ENCODE results near the gene MYLK. TPM values are rescaled to one million over a fixed set of nuclear protein-coding genes. Genes with fewer than 3 reads are reported as not detected.

Gene MYLK
- total and polyA plus RNA-seq, 11 donors, result 3.2 to 20.7 (median 12.4) TPM

- Histone ChIP-seq H3K27me3 (no peaks in the 10 kb centered on the region), H3K9me3 (peaks cover 0 to 22% (median 8%) of the 10 kb centered on the region in 12 donors), H3K36me3 (no peaks in the 10 kb centered on the region), H3K4me1 (no peaks in the 10 kb centered on the region), H3K4me3 (no peak overlapping the region), H3K27ac (no peak overlapping the region)
- intact Hi-C loops (cut with DNase I), result no loop called here
- no peak for ATAC-seq
- DNase-seq, result no peak
- TF ChIP-seq CTCF (IDR thresholded peaks at IDR 0.05) (no peak), POLR2A (IDR thresholded peaks at IDR 0.05) (no peak)
- 57 to 80% (median 70%) methylated on average over 1 of the region's 1 CpG for WGBS, 4 donors
These were observed 50.7 kb downstream of the MYLK start for GRCh38 chr3:123833398-123833785.

- intact Hi-C loops (cut with DNase I), result no loop called here
- Histone ChIP-seq H3K36me3 (no peaks in the 10 kb centered on the region), H3K27ac (no peak overlapping the region), H3K9me3 (peaks cover 0 to 22% (median 9%) of the 10 kb centered on the region in 12 donors), H3K4me1 (no peaks in the 10 kb centered on the region), H3K4me3 (no peak overlapping the region), H3K27me3 (no peaks in the 10 kb centered on the region)
- TF ChIP-seq CTCF (IDR thresholded peaks at IDR 0.05), result no peak
- no peak for TF ChIP-seq POLR2A (IDR thresholded peaks at IDR 0.05)
- ATAC-seq (no peak), DNase-seq (no peak)
- 56 to 69% (median 59%) methylated on average over 3 of the region's 3 CpGs for WGBS, 4 donors
These were observed 51.3 kb downstream of the MYLK start for GRCh38 chr3:123832692-123833397.

GRCh38 chr3:123831420-123831819 is 52.7 kb downstream of the MYLK start:
- Histone ChIP-seq H3K4me3 (no peak overlapping the region), H3K27ac (no peak overlapping the region), H3K9me3 (peaks cover 0 to 32% (median 20%) of the 10 kb centered on the region in 12 donors), H3K27me3 (no peaks in the 10 kb centered on the region), H3K4me1 (no peaks in the 10 kb centered on the region), H3K36me3 (no peaks in the 10 kb centered on the region)
- WGBS, 4 donors, result 40 to 54% (median 45%) methylated on average over 7 of the region's 7 CpGs
- DNase-seq, result no peak
- intact Hi-C loops (cut with DNase I), result no loop called here
- no peak for ATAC-seq
- no peak for TF ChIP-seq CTCF (IDR thresholded peaks at IDR 0.05)
- no peak for TF ChIP-seq POLR2A (IDR thresholded peaks at IDR 0.05)

GRCh38 chr3:123821920-123822319 is 62.2 kb downstream of the MYLK start:
- H3K4me3 ChIP-seq, result no peak overlapping the region
- no peak for TF ChIP-seq CTCF (IDR thresholded peaks at IDR 0.05)
- no peak for TF ChIP-seq POLR2A (IDR thresholded peaks at IDR 0.05)
- intact Hi-C loops (cut with DNase I), result no loop called here
- ATAC-seq (no peak), DNase-seq (no peak)
- H3K36me3 ChIP-seq, result no peaks in the 10 kb centered on the region
- no peak overlapping the region for H3K27ac ChIP-seq
- H3K4me1 ChIP-seq, result peaks cover 0 to 11% (median 4%) of the 10 kb centered on the region in 12 donors
- H3K27me3 ChIP-seq, result no peaks in the 10 kb centered on the region
- H3K9me3 ChIP-seq, result peaks cover 0 to 21% (median 10%) of the 10 kb centered on the region in 12 donors
- 69 to 87% (median 80%) methylated on average over 1 of the region's 1 CpG for WGBS, 4 donors
